NCI-H345 treated with DMSO at 0.1 percent for 48 hours (cell line): ENCODE data around the gene SPATA13.

ENCODE experiments used
- DNase-seq: peaks from one replicate; lab custom pipeline; 2025; ENCODE audit not compliant: unreplicated experiment; lab: John Stamatoyannopoulos, UW

Gene SPATA13

GRCh38 chr13:24141333-24141910 lies 19.1 kb upstream of the SPATA13 start:
- DNase-seq: no peak

- no peak for DNase-seq
These were observed 18.1 kb upstream of the SPATA13 start for GRCh38 chr13:24142453-24142852.

GRCh38 chr13:24142886-24143285 lies 17.6 kb upstream of the SPATA13 start:
- no peak for DNase-seq

- DNase-seq: no peak
These were observed 15.3 kb upstream of the SPATA13 start for GRCh38 chr13:24145240-24145639.

- DNase-seq: no peak
These were observed 14.8 kb upstream of the SPATA13 start for GRCh38 chr13:24145674-24146073.

- no peak for DNase-seq
These were observed 13.5 kb upstream of the SPATA13 start for GRCh38 chr13:24146961-24147569.

GRCh38 chr13:24147570-24147963 lies 13.0 kb upstream of the SPATA13 start:
- DNase-seq: no peak

GRCh38 chr13:24148414-24149235 lies 11.9 kb upstream of the SPATA13 start:
- no peak for DNase-seq

GRCh38 chr13:24149246-24150032 lies 11.1 kb upstream of the SPATA13 start:
- DNase-seq: no peak

GRCh38 chr13:24150572-24150971 lies 9.9 kb upstream of the SPATA13 start:
- DNase-seq: no peak

GRCh38 chr13:24151864-24152263 lies 8.7 kb upstream of the SPATA13 start:
- DNase-seq: no peak

- no peak for DNase-seq
These were observed 8.0 kb upstream of the SPATA13 start for GRCh38 chr13:24152292-24153214.

GRCh38 chr13:24153347-24153746 lies 7.2 kb upstream of the SPATA13 start:
- no peak for DNase-seq

GRCh38 chr13:24153979-24154701 lies 6.4 kb upstream of the SPATA13 start:
- DNase-seq: no peak

- no peak for DNase-seq
These were observed 1.2 kb upstream of the SPATA13 start for GRCh38 chr13:24159357-24159756.

GRCh38 chr13:24161010-24161775 lies 673 bp downstream of the SPATA13 start:
- DNase-seq: no peak

- no peak for DNase-seq
These were observed 1.5 kb downstream of the SPATA13 start for GRCh38 chr13:24161980-24162525.

GRCh38 chr13:24162604-24163003 lies 2.1 kb downstream of the SPATA13 start:
- no peak for DNase-seq

GRCh38 chr13:24165746-24166145 lies 5.2 kb downstream of the SPATA13 start:
- DNase-seq: no peak
